ENCODE measurements around the gene ADCK1.
"Not testable (repeated sequence)": the region's sequence is repeated elsewhere in the genome, so short reads cannot be mapped to it uniquely, and the experiment has no call there.

ADCK1 gene

DNA sequence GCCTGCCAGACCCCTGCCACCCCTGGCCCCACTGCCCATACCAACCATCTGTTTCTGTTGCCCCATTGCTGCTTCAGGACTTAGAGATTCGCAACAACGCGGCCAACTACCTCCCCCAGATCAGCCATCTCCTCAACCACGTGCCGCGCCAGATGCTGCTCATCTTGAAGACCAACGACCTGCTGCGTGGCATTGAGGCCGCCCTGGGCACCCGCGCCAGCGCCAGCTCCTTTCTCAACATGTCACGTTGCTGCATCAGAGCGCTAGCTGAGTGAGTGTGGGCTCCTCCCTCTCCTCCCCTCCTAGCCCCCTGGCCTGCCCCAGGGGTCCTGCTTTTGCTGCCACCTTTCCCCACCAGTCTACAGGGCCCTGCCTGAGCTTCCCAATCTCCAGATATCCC lies 131.5 kb downstream of the ADCK1 start:
- no peak for DNase-seq (ENCODE audit: low read depth)
- no peak for TF ChIP-seq CTCF (IDR thresholded peaks at IDR 0.05; ENCODE audit: insufficient read depth, low read depth, low read length, missing control alignments)
- no peak overlapping the region for H3K4me3 ChIP-seq (ENCODE audit: low read depth, low read length)

- H3K4me3 ChIP-seq (ENCODE audit: low read depth, low read length): no peak overlapping the region
- TF ChIP-seq CTCF (IDR thresholded peaks at IDR 0.05; ENCODE audit: insufficient read depth, low read depth, low read length, missing control alignments): no peak
- DNase-seq (ENCODE audit: low read depth): no peak
These were observed 136.3 kb downstream of the ADCK1 start for GRCh38 chr14:77936138-77936639.

GRCh38 chr14:77947372-77947771 lies 147.5 kb downstream of the ADCK1 start:
- H3K4me3 ChIP-seq (ENCODE audit: low read depth, low read length): no peak overlapping the region

GRCh38 chr14:77950371-77951063 lies 150.6 kb downstream of the ADCK1 start:
- TF ChIP-seq CTCF (IDR thresholded peaks at IDR 0.05; ENCODE audit: insufficient read depth, low read depth, low read length, missing control alignments): no peak
- H3K4me3 ChIP-seq (ENCODE audit: low read depth, low read length): no peak overlapping the region
- DNase-seq (ENCODE audit: low read depth): no peak

More at GRCh38 chr14:77947372-77947771, 147.5 kb downstream of the ADCK1 start:
- TF ChIP-seq CTCF (IDR thresholded peaks at IDR 0.05; ENCODE audit: insufficient read depth, low read depth, low read length, missing control alignments): no peak
- no peak for DNase-seq (ENCODE audit: low read depth)

DNA sequence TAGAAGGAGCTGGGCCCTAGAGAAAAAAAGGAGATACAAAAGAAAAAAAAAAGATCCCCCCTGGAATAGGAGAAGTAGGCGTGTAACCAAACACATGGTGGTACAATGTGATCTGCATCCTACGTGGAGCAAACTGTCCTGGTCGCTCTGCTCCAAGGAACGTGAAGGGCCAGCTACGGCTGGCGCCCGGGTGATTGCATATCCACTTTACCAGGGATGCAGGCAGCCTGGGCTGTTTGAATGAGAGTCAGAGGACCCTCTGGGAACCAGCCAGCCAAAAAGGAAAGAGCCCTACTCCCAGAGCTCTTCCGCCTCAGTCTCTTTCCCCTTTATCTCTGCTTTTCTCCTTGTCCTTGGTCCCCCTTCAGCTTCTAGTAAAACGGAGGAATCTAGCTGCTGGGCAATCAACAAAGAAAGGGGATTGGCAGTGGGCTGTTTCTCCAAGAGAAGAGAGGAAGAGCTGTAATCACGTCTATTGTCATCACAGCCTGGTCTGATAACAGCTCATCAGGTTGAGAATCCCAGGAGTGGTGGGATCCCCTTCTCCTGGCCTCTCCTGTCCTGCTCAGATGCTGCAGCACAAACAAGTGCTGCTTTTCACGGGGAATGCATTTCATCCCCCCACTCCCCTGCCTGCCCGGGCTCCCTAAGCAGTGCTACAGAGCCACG lies 156.0 kb downstream of the ADCK1 start:
- DNase-seq (ENCODE audit: low read depth): no peak
- TF ChIP-seq CTCF (IDR thresholded peaks at IDR 0.05; ENCODE audit: insufficient read depth, low read depth, low read length, missing control alignments): no peak
- no peak overlapping the region for H3K4me3 ChIP-seq (ENCODE audit: low read depth, low read length)

DNA sequence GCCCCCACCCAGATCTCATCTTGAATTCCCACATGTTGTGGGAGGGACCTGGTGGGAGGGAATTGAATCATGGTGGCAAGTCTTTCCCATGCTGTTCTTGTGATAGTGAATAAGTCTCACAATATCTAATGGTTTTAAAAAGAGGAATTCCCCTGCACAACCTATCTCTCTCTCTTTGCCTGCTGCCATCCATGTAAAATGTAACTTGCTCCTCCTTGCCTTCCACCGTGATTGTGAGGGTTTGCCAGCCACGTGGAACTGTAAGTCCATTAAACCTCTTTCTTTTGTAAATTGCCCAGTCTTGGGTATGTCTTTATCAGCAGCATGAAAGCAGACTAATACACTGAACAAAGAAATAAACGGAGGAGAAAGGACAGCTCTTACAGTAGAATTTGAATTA lies 159.8 kb downstream of the ADCK1 start:
- H3K4me3 ChIP-seq (ENCODE audit: low read depth, low read length); DNase-seq (ENCODE audit: low read depth): not testable (repeated sequence)

DNA sequence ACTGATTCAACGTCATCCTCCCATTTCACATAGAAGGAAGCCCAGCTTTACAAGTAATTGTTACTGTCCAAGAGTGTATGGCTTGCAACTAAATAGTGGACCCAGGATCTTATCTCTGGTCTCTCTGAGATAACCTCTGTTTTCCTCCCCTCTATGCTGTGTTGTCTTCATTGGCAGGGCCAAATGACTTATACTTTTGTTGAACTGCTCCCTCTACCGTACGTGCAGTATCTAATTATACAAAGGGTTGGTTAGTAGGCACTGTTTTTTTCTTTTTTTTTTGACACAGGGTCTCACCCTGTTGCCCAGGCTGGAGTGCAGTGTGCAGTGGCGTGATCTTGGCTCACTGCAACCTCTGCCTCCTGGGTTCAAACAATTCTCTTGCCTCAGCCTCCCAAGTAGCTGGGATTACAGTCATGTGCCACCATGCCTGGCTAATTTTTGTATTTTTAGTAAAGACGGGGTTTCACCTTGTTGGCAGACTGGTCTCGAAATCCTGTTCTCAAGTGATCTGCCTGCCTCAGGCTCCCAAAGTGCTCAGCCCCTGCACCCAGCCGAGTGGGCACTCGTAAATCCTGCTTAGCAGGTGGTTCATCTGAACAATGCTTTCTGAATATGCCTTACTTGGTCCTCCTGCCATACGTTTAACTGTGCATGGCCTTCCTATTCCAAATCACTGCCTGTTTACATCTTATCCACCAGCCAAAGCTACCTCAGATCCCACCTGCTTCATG lies 162.1 kb downstream of the ADCK1 start:
- H3K4me3 ChIP-seq (ENCODE audit: low read depth, low read length): no peak overlapping the region
- TF ChIP-seq CTCF (IDR thresholded peaks at IDR 0.05; ENCODE audit: insufficient read depth, low read depth, low read length, missing control alignments): no peak
- DNase-seq (ENCODE audit: low read depth): no peak

All from GM12865 (cell line).